Posterior vena cava (tissue), 2 donors: ENCODE results near the gene SWAP70. TPM values are rescaled to one million over a fixed set of nuclear protein-coding genes. Genes with fewer than 3 reads are reported as not detected.

ENCODE experiments used
- DNase-seq: peaks from one replicate; pipeline ENCODE4 v3.0.0-alpha.2; 2020; ENCODE audit warnings: low spot score
- intact Hi-C, 2 donors: fragments of 100-400 bp; cut with DNase I; formaldehyde crosslinking; loops; one replicate each; pipeline versions ENCODE4 v1.14.1 to v1.14.2; 2022 to 2023
- total RNA-seq, 2 donors: library from RNA; stranded (reverse); fragmentation: NEBNext Ultra II Directional; extraction: Animal tissue kit (Norgen Biotek cat#: 25700); gene quantifications; one replicate each; pipeline ENCODE4 v1.2.1, GENCODE V29; 2021
- donor health status: DM: yes; HTN: yes; CAD: no.
- donor health status: DM: yes; HTN: yes; CAD: no.

The SWAP70 gene
- total RNA-seq, 2 donors from 2014 or later, result 39.4 to 57.0 TPM

DNA sequence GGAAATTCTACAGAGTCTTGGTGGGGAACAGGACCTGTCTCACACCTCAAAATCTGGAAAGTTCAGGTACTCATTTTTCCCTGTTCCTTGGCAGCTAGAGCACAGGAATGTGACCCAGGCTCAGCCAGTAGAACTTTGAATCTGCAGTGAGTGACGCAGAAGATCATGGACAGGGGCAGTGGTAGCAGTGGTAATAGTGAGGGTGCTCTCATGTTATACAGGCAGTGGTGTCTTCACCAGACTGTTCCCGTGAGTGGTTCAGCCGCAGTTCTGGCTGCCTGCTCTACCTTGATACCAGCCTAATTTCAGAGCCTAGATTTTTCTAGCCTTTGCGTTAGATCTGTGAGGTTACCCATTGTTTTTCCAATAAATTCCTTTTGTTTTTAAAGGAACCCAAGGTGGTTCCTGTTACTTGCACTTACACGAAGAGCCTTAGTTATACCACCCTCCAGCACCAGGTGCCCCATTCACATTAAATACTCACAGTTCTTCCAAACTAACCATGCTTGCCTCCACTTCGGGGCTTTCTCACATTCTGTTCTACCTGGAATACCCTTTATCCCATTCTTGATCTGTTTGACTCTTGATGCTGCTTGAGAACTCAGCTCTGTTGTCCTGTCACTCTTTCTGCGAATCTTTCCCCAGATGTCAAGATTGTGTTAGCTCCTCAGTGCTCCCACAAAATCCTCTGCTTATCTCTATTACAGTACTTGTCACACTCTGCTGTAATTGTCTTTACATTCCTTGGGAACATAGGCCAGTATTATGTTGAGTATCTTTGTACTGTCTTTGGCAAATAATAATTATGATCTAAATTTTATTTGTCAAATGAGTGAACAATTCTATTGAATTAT, 47.8 kb downstream of the SWAP70 start:
- intact Hi-C loops, result no loop called here
- no peak for DNase-seq

DNA sequence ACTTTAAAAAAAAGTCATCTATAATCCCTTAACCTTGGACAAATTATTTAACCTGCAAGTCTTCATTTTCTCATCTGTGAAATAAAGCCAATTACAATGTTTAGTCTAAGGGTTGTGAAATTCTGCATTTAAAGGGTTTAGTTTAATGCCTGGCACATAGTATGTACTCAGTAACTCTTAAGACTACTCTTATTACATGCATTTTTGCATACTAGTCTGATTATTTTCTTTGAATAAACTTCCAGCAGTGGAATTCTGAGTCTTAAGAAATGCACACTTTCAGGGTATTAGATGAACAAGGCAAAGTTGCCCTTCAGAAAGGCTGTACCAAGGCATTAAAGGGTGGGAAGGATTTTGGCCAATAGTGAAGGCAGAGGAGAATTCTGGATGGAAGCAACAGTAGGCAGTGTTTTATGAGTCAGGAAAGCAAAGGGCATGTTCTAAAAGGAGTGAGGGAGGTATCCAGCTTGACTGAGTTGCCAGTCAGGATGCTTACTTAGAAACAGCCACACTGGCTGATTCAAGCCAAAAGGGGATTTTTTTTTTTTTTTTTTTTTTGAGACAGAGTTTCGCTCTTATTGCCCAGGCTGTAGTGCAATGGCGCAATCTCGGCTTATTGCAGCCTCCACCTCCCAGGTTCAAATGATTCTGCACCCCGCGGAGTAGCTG, 50.5 kb downstream of the SWAP70 start:
- no peak for DNase-seq
- intact Hi-C loops, result no loop called here

DNA sequence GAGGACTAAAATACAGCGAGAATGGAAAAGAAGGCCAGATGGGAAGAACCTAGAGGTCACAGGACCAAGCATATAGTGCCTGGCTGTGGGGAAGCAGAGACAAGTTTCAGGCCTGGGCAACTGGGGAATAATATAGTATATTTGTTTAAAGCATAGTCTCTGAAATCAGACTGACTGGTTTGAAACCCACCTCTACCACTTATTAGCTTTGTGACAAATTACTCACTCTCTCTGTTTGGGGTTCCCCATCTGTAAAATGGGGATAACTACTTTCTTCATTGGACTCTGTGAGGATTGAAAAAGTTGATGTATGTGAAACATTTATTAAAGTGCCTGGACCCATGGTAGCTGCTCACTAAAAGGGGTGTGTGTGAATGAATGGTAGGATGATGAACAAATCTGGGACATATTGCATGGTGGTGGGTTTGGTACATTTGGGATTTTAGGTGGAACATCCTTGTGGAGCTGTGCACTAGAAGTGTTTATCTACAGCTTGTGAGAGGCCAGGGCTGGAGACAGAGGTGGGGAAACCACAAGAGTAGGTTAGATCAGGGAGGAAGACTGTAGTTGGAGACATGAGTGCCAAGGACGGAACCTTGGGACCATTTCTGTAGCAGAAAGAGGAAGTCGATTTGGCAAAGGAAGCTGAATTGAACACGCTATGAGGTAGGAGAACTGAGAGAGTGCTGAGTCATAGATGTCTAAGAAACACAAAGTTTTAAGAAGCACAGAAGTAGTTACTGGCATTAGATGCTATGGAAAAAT, 52.6 kb downstream of the SWAP70 start:
- intact Hi-C loops, result no loop called here
- DNase-seq, result no peak

DNA sequence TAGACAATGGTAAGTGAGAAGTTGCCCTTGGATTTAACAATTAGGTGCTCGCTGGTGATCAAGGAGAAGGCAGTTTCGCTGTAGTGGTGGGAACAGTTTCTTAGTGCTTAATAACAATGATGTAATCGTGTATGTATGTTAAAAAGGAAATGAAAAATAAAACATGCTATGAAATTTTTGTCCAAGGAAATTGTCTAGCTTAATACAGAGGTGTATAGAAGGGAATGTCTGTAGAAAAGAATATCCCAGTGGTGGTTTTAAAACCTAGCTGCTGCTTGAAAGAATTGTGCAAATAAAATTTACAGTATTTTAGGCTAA, 53.1 kb downstream of the SWAP70 start:
- intact Hi-C loops, result no loop called here
- DNase-seq, result no peak

DNA sequence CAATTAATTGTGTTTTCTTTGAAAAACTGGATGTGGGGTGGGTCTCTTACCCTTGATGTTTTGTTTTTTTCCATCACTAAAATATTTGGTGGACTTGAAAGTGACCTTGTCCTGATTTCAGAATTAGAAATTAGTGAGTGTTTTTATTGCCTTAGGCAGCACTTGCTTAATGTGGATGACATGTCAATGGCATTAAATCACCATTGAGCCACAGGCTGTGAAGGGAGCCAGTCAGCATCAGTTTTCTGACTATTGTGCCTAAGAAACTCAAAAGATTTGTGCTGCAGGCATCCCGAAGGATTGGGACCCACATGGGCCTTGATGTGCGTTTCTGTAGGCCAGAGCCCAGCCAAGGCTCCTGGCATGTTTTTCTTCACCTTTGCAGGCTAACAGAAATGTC, 53.8 kb downstream of the SWAP70 start:
- intact Hi-C loops, result no loop called here
- no peak for DNase-seq

DNA sequence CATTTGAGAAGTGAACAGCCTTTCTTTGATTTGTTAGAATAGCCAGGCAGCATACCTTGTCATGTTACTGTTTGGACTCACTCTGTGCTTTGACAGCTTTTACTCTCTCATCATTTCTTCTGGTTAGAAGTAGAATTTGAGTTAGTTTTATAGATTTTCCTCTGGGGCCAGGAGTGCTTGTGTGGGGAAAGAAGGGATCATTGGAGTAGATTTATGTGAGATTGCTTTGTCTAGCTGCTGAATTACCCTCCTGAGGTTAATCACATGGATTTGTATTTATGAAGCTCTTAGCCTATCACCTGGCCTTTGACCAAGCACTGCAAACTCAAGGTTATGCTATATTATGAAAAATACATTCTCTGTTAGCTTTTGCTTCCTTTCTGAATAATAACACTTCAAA, 54.3 kb downstream of the SWAP70 start:
- intact Hi-C loops, result no loop called here
- DNase-seq, result no peak

DNA sequence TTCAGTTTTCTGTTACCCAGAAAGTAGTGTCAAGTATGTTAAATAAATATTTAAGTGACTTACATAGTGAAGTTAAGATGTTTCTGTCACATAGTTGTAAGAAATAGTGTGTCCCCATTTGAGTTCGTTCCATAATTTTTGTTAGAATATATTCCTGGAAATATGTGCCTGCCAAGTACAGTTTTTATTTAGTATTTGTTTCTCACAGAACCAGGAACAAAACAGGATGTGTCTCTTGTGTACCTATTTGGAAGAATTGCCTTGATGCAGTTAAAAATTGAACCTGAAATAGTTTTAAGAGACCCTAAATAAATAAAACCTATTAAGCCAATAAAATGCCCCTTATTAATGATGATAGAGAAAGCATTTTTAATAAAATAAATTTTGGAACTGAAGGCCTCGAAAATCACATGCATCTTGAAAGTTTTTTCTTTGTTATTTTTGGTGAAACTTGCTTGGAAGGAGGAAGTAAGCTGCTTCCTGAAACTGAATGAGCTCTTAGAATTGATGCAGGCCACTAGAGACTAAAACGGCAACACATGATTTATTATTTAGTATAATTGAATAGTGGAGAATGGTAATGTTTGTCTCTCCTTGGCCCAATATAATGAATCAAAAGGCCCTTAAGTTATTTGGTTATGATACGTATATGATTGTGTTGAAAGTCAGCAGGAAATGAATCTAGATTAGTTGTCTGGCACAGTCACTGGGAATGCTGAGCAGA, 55.9 kb downstream of the SWAP70 start:
- DNase-seq, result no peak
- intact Hi-C loops, result no loop called here

- intact Hi-C loops, result no loop called here
- DNase-seq, result no peak
Observed at GRCh38 chr11:9720290-9720630, 56.4 kb downstream of the SWAP70 start.

DNA sequence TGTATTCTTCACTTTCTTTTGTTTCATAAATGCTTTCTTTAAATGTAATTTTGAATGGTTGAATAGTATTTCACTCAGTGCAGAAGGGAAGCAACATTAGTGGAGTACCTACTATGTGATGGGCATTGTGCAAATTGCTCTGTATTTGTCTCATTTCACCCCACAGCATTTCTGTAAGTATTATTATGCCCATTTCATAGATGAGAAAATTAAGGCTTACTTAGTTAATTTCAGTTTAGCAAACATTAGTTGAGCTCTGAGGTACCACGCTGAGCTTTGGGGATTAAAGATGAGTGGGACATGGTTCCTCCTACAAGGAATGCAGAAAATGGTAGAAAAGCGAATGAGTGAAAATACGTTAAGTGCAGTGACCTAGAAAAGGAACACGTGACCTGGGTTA, 58.1 kb downstream of the SWAP70 start:
- intact Hi-C loops, result no loop called here
- no peak for DNase-seq

DNA sequence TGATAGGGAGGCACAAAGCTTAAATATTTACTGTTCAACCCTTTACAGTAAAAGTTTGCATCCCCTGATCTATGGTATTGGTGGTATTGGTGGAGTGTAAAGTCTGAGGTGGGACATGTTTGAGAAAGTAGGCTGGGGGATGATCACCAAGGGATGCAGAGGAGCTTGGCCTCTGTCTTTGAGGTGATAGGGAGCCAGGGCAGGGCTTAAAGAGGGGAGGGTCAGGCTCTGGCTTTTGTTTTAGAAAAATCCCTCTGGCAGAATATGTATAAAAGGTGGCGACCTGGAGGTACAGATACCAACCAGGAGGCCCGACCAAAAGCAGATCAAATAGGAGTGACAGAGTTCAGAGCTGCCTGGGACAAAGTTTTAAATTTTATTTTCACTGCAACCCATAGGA, 59.0 kb downstream of the SWAP70 start:
- DNase-seq, result no peak
- intact Hi-C loops, result no loop called here

DNA sequence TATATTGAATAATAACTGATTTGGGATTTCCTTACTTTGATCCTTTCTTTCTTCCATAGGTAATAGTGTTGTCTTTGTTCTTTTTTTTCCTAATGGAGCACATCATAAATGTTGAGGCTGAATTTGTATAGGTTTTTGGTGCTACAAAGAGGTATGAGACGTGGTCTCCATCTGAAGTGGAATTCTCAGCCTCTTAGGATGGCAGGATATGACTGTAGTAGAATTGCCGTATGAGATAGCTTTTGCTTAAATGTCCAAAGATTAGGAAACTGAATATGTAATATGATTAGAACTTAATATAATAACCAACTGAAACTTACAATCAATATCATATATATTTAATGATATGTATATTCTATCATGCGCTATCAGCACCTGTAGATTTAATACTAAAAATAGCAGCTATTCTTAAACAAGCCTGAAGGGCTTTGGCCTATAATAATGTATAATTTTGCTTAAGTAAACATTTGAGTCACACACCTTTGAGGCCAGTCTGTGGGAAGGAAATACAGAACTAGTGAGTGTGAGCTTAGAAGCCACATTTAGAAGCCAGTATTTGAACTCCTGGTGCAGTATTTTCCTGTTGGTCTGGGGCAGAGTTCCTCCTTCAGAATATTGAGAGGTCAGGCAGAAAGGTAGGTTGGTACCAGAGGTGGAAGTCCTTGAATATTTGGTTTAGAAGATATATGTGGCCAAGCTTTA, 62.6 kb downstream of the SWAP70 start:
- no peak for DNase-seq
- intact Hi-C loops, result no loop called here

DNA sequence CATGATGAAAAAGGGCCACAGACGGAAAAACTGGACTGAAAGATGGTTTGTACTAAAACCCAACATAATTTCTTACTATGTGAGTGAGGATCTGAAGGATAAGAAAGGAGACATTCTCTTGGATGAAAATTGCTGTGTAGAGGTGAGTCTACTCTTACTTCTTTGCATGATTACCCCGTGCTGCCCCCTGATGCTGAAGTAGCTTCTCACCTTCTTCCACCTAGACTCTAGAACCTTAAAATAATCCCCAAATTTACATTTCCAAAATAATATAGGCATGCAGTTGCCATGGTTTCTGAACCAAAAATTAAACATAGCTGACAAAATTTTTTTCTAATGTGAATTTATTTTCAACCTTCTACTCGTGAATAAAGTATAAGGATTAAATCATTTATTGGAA, 64.2 kb downstream of the SWAP70 start:
- intact Hi-C loops, result no loop called here
- DNase-seq, result no peak

GRCh38 chr11:9731256-9731655, 67.4 kb downstream of the SWAP70 start:
- intact Hi-C loops, result loop anchor here in 1 of 2 donors (10.0 kb wide), 1 partner anchor 106 kb away; no protein-coding TSS in a partner anchor

GRCh38 chr11:9732453-9732852, 68.6 kb downstream of the SWAP70 start:
- intact Hi-C loops, result loop anchor here in 1 of 2 donors (10.0 kb wide), 1 partner anchor 108 kb away; no protein-coding TSS in a partner anchor
- DNase-seq, result no peak

More at GRCh38 chr11:9731256-9731655, 67.4 kb downstream of the SWAP70 start:
- no peak for DNase-seq

DNA sequence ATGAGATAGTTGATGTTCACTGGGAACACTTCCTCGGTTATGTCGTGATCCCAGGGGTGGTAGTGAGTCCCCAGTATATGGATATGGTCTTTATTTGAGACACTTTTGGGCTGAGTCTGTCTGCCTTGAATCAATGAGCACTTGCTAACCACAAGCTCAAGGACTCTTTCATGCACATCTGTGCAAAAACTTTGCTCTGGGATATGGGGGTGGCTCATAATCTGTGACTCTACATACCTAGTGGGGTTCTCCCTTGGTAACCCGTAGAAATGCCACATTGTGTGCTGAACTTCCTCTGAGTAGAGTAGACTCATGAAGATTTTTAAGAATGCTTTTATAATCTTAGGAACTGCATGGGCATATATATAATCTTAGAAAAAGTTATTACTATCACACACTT, 69.3 kb downstream of the SWAP70 start:
- DNase-seq, result no peak
- intact Hi-C loops, result loop anchor here in 1 of 2 donors (10.0 kb wide), 1 partner anchor 108 kb away; no protein-coding TSS in a partner anchor

- intact Hi-C loops, result loop anchor here in 1 of 2 donors (10.0 kb wide), 1 partner anchor 110 kb away; no protein-coding TSS in a partner anchor
- DNase-seq, result no peak
Observed at GRCh38 chr11:9735236-9735635, 71.4 kb downstream of the SWAP70 start.

GRCh38 chr11:9735919-9736318, 72.0 kb downstream of the SWAP70 start:
- intact Hi-C loops, result loop anchor here in 1 of 2 donors (10.0 kb wide), 1 partner anchor 111 kb away; no protein-coding TSS in a partner anchor
- no peak for DNase-seq

DNA sequence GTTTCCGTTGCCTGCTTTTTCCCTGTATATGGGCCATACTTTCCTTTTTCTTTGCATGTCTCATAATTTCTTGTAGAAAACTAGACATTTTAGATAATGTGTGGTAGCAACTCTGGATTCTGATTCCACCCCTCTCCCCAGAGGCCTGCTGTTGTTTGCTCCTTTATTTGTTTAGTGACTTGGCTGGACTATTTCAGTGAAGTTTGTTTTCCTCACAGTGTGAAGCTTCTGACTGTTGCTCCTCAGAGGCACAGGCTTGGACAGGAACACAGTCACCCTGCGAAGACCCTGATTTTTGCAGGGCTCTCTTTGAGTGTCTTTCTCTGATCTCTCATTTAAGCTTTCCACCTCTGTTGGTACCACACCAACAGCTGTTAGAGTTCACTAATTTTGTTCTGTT, 72.5 kb downstream of the SWAP70 start:
- intact Hi-C loops, result loop anchor here in 1 of 2 donors (10.0 kb wide), 1 partner anchor 112 kb away; no protein-coding TSS in a partner anchor
- DNase-seq, result no peak

GRCh38 chr11:9738116-9738515, 74.2 kb downstream of the SWAP70 start:
- DNase-seq, result no peak
- intact Hi-C loops, result loop anchor here in 1 of 2 donors (10.0 kb wide), 1 partner anchor 113 kb away; no protein-coding TSS in a partner anchor
